Renal cortical epithelial cell (primary cell): Measurements from ENCODE around the gene ETNK2. TPM values are rescaled to one million over a fixed set of nuclear protein-coding genes. Genes with fewer than 3 reads are reported as not detected.

Experiments
- DNase-seq: peaks from one replicate; pipeline ENCODE4 v3.0.0-alpha.2; 2011; ENCODE audit warnings: low read depth
- total RNA-seq: library from RNA; depleted of rRNA; stranded (reverse); fragments of >200 nt; gene quantifications from 2 replicates; pipeline ENCODE4 v1.2.3, GENCODE V29; 2014

The ETNK2 gene
- total RNA-seq, 1 donor from 2014 or later, result 22.7 TPM

GRCh38 chr1:204147406-204148383 lies 4.1 kb downstream of the ETNK2 start:
- no peak for DNase-seq

- no peak for DNase-seq
Measured at GRCh38 chr1:204146965-204147364, 4.9 kb downstream of the ETNK2 start.

DNA sequence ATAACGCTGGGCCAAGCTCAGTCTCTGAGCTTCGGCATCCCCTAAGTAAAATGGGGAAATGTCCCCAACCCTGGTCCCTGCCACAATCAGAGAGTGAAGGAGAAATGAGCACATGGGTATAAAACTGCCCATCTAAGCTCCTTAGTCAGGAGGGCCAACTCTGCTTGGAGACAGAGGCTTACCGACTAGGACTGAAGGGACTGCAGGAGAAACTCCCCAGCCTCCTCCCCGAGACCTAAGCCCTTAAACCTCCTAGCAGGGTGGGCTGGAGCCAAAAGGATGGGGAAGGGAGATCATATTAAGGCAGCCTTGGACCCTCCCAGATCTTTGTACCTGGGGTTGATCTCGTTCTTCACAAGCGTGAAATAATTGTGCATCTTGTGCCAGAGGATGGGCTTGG lies 5.5 kb downstream of the ETNK2 start:
- no peak for DNase-seq

GRCh38 chr1:204145033-204145504 lies 6.8 kb downstream of the ETNK2 start:
- DNase-seq, result no peak

GRCh38 chr1:204143276-204144041 lies 8.4 kb downstream of the ETNK2 start:
- DNase-seq, result no peak

DNA sequence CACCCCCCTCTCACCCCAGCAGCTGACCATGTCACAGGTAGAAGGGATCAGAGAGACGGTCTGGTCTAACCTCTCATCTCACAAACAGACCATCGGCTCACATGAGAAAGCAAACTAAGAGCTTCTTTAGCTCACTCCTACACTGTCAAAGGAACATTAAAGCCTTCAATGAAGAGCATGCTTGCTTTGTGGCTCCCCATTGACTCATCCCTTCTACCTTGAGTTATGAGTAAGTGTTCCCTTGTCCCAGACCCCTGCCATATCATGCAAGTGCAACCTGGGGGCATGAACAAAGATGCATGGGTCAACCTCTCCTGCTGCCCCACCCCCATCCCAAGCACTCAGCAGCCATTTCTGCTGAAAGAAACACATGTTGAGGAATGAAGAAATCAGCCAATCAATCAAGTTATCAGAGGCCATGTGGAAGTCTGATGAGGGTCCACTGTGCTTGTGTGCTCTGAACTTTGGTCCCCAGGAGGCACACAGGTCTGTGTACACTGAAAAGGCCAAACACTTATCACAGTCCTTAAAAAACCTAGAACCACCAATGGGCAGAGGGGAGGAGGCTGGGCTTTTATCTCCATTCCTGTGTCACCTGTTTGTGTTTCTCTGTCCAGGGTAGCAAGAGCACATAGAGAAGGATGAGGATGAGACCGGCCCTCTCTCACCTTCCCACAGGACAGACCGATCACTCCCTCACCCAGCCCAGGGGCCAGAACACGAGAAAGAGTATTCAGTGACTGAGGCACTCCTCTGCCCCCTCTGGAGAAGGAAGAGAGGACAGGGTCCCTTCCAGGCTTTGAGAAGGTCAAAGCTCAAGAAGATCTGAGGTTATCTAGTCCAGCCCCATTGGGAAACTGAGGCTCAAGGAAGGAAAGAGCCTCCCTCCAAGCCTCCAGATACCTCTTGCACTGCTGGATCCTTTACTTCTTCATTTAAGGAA lies 9.5 kb downstream of the ETNK2 start:
- DNase-seq, result no peak

- DNase-seq, result no peak
Measured at GRCh38 chr1:204141131-204141530, 10.7 kb downstream of the ETNK2 start.

DNA sequence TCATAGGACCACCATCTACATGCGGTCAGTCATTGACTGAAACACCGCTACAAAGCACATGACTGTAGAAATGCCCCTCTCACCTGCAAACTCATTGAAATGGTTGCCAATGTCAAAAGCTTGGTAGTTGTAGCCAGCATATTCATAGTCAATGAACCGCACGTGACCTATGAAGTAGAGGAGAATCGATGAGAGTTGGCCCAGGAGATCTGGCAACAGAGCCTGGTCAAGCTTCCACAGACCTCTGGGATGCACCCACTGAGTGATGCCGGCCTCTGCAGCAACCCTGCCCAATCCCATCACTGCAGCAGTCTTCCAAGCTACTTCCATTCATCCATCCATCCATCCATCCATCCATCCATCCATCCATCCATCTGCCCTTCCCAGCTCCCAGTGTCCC lies 11.9 kb downstream of the ETNK2 start:
- DNase-seq, result no peak

- no peak for DNase-seq
Measured at GRCh38 chr1:204139088-204139487, 12.8 kb downstream of the ETNK2 start.

- DNase-seq, result no peak
Measured at GRCh38 chr1:204136814-204137213, 15.0 kb downstream of the ETNK2 start.

- no peak for DNase-seq
Measured at GRCh38 chr1:204134103-204134502, 17.7 kb downstream of the ETNK2 start.

DNA sequence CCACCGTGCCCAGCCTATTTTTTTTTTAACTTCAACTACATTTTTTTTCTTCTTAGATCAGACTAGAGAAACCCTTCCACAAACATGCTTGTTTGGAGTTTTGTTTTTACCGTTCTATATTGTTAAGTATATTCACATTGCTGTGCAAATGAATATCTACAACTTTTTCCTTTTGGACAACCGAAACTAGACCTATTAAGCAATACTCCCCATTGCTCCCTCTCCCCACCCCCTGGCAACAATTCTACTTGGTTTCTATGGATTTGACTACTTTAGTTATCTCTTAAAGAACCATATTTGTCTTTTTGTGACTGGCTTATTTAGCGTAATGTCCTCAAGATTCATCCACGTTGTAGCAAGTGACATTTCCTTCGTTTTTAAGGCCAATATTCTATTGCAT lies 19.1 kb downstream of the ETNK2 start:
- DNase-seq, result no peak

DNA sequence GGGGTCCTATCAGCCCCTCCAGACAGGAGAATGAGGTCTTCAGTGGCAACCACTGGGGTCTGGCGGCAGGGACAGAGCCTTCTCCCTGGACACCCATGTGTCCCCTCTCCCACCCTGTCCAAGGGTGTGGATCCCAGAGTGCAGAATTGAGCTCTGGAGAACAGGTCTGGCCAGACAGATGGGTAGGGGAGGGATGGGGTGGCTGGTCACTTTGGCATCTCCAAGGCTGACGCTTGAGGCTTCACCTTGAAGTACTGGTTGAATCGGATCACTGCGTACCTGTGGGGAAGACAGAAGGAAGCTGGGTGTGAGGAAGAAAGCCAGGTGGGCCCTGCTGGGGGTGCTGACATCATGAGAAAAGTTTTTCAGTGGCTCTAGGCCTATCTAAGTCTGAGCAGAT lies 19.9 kb downstream of the ETNK2 start:
- no peak for DNase-seq

DNA sequence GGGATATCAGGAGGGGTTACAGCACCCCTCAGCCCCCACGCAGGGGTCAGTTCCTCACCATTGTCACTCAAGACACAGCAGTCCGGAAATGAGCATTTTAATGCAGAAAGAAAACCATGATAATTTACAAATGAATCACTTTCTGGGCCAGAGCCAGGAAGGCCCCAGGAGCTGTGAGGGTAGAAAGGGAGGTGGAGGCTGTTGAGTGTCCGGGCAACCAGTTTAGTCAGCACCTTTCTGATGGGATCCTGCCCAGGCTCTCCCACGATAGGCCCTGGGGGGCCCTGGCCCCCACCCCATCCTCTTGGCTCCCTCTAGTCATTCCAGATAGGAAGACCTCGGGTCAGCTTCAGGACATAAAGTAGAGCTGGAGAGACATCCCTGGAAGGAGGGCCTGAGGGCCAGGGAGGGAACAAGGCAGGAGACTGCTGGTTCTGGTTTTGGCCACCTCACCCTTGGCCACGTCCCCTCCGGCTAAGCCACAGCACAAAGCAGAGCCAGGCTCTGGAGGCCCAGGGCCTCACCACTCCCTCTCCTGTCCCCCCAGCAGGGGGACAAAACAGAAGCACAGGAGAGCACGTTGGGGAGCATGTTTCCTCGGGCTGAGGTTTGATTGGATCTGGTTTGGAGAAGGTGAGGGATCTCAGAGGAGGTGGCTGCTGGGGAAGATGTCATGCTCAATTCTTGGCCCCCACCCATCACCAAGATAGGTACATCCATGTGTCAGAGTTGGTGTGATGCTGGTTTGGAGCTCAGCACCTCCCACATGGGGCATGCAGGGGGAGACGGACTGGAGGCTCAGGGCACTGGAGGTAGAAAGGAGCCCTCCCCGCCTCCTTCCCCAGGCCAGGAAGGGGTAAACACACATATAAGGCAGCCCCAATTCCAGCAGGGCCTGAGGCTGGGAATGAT lies 20.6 kb downstream of the ETNK2 start:
- DNase-seq, result peak; percentile 84

DNA sequence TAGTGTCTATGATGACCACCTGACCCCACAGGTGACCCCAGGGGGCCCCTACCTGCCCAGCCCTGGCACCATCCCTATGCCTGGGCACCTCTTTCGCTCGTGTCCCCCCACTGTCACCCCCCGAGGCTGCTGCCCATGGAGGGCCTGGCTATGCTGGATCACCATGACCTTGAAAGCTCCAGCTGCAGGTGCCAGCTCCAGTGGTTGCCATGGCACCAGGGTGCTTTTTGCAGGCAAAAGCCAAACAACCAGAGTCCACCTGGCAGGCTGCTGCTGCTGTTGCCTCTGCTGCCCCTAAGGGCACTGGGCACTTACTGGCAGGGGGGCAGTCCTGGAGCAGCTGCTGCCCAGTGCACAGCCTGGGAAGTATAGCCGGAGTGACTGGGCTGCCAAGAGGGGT lies 21.7 kb downstream of the ETNK2 start:
- peak; percentile 68 for DNase-seq

DNA sequence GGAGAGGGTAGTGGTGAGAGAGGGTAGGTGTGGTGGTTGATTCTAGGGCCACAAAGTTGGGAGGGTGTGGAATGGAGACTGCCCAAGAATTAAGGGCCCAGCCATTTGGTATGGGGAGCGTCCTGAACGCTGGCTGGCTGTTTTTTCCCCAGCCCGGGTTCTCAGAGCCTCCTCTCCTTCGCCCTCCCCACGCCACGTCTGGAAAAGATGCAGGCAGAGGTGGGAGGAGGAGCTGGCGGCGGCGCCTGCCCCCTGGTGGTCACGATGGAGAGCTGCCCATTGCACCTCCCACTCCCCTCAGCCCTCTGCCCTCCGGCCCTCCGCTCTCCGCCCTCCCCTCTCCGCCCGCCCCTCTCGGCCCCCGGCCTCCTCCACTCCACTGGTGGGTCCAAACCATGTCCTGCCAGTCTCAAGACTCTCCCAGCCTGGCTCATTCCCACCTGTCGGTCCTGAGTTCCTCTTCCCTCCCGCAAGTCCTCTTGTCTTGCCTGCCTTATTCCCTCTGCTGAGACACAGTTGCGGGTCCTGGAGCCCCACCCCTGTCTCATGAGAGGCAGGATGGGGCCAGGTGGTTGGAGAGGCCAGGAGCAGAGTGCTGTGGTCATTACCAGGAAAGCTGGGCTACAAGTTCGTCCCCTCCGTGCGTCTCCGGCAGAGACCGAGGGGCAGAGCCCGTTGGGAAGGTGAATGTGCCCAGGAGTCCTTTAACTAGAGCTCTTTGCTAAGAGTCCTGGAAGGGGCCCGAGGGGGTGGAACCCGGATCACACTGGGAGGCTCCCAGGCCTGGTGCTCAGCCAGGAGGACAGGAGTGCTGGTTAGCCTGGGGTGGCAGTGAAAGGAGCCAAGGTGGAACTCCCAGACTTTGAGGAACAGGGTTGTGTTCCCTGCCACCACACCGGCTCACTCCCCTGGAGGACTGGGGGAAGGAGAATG lies 22.6 kb downstream of the ETNK2 start:
- DNase-seq, result peak; percentile 27

DNA sequence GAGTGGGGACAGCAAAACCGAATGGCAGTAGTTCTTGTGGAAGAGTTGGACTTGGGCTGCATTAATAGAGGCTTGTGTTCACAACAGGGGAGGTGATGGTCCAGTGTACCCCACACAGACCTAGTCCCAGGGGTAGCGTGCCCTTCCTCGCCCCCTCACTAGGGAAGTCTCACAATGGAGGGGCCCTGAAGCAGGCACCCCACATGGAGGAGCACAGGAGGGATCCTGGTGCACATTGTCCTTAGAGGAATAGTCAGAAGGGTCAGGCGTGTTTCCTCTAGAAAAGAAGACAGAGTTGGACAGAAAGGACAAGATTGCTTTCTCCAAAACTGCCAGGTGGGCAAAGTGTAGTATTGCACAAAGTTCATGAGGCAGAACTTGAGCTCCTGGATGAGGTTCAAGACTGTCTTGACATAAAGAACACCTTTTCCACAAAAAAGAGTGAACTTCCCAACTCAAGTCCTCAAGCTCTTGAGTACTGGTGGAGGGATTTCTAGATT lies 23.3 kb downstream of the ETNK2 start:
- DNase-seq, result no peak

GRCh38 chr1:204127597-204128242 lies 24.1 kb downstream of the ETNK2 start:
- peak; percentile 45 for DNase-seq

DNA sequence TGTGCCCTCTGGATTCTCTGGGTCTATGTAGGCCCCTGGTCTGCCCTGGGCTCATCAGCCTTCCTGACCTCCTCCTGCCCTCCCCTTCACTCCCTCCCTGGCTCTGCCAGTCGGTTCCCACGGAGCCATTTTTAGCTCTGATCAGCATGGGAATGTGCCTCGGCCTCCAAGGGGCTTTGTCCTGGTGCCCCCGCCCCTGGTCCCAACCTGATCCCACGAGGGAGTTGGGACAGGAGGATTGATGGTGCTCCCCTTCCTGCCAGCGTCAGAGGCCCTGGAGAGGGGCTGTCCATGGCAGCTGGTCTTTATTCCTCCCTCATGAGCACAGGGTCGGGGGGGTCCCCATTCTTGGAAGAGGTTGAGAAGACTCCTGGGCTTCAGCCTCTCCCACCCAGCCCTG lies 24.9 kb downstream of the ETNK2 start:
- DNase-seq, result no peak
